ENCODE data around the gene DGKI. TPM values are rescaled to one million over a fixed set of nuclear protein-coding genes. Genes with fewer than 3 reads are reported as not detected.

Gene DGKI
- total RNA-seq, 1 donor from 2014 or later = 5.5 TPM

- Mint-ChIP-seq H3K4me1 (peaks cover 16% of the 10 kb centered on the region), H3K4me3 (no peak overlapping the region), H3K9me3 (peaks cover 9% of the 10 kb centered on the region), H3K36me3 (no peaks in the 10 kb centered on the region), H3K27ac (peak overlapping the region; percentile 46), H3K27me3 (ENCODE audit: insufficient read depth, low read depth) (no peaks in the 10 kb centered on the region)
- no peak overlapping the region for H3K4me3 ChIP-seq
- H3K36me3 ChIP-seq = no peaks in the 10 kb centered on the region
- H4K20me1 ChIP-seq (ENCODE audit: low read depth) = no peaks in the 10 kb centered on the region
- H2AFZ ChIP-seq (replicated peaks) = no peak overlapping the region
- H3K4me1 ChIP-seq = peaks cover 17% of the 10 kb centered on the region
- H3K4me2 ChIP-seq = peak overlapping the region; percentile 6
- no peaks in the 10 kb centered on the region for H3K79me2 ChIP-seq (ENCODE audit: low read depth)
- no peaks in the 10 kb centered on the region for H3K9me3 ChIP-seq (ENCODE audit: low read depth)
- DNase-seq (ENCODE audit: low spot score) = no peak
- TF ChIP-seq CTCF (IDR thresholded peaks at IDR 0.05) (no peak), EZH2phosphoT487 (IDR thresholded peaks at IDR 0.05) (no peak), EZH2 (IDR thresholded peaks at IDR 0.05) (no peak)
- H3K27ac ChIP-seq = no peak overlapping the region
- no peaks in the 10 kb centered on the region for H3K27me3 ChIP-seq
- no peak overlapping the region for H3K9ac ChIP-seq
- peaks cover 14% of the 10 kb centered on the region for H3F3A ChIP-seq (ENCODE audit: low read depth)
Observed at GRCh38 chr7:137434946-137435345, 411.8 kb downstream of the DGKI start.

- Mint-ChIP-seq H3K27me3 (ENCODE audit: insufficient read depth, low read depth) (no peaks in the 10 kb centered on the region), H3K4me3 (no peak overlapping the region), H3K4me1 (peaks cover 14% of the 10 kb centered on the region), H3K27ac (peak overlapping the region; percentile 34), H3K36me3 (no peaks in the 10 kb centered on the region), H3K9me3 (peaks cover 9% of the 10 kb centered on the region)
- Histone ChIP-seq H3K4me1 (peaks cover 15% of the 10 kb centered on the region), H3K27me3 (no peaks in the 10 kb centered on the region), H3K9ac (no peak overlapping the region), H3K36me3 (no peaks in the 10 kb centered on the region), H3K4me2 (peak overlapping the region; percentile 0), H3K79me2 (ENCODE audit: low read depth) (no peaks in the 10 kb centered on the region), H3F3A (ENCODE audit: low read depth) (peaks cover 14% of the 10 kb centered on the region), H3K9me3 (ENCODE audit: low read depth) (no peaks in the 10 kb centered on the region), H4K20me1 (ENCODE audit: low read depth) (no peaks in the 10 kb centered on the region), H2AFZ (replicated peaks) (no peak overlapping the region), H3K27ac (no peak overlapping the region), H3K4me3 (no peak overlapping the region)
- no peak for DNase-seq (ENCODE audit: low spot score)
- TF ChIP-seq EZH2phosphoT487 (IDR thresholded peaks at IDR 0.05) (peak; percentile 97), EZH2 (IDR thresholded peaks at IDR 0.05) (no peak)
Observed at GRCh38 chr7:137434530-137434929, 412.2 kb downstream of the DGKI start.

GRCh38 chr7:137423321-137423720, 423.5 kb downstream of the DGKI start:
- Mint-ChIP-seq H3K27ac (no peak overlapping the region), H3K27me3 (ENCODE audit: insufficient read depth, low read depth) (peaks cover 5% of the 10 kb centered on the region), H3K4me3 (no peak overlapping the region), H3K9me3 (peaks cover 36% of the 10 kb centered on the region), H3K4me1 (peaks cover 6% of the 10 kb centered on the region), H3K36me3 (peaks cover 10% of the 10 kb centered on the region)
- Histone ChIP-seq H3K4me2 (no peak overlapping the region), H3K27me3 (no peaks in the 10 kb centered on the region), H3K9ac (no peak overlapping the region), H3K9me3 (ENCODE audit: low read depth) (no peaks in the 10 kb centered on the region), H3K36me3 (no peaks in the 10 kb centered on the region), H3K79me2 (ENCODE audit: low read depth) (no peaks in the 10 kb centered on the region), H3F3A (ENCODE audit: low read depth) (no peaks in the 10 kb centered on the region), H2AFZ (replicated peaks) (no peak overlapping the region), H3K27ac (no peak overlapping the region), H3K4me3 (no peak overlapping the region), H3K4me1 (peaks cover 10% of the 10 kb centered on the region), H4K20me1 (ENCODE audit: low read depth) (no peaks in the 10 kb centered on the region)
- TF ChIP-seq CTCF (IDR thresholded peaks at IDR 0.05) = no peak
- no peak for TF ChIP-seq EZH2phosphoT487 (IDR thresholded peaks at IDR 0.05)
- DNase-seq (ENCODE audit: low spot score) = no peak

GRCh38 chr7:137421366-137421765, 425.4 kb downstream of the DGKI start:
- Mint-ChIP-seq H3K36me3 (peaks cover 12% of the 10 kb centered on the region), H3K27ac (no peak overlapping the region), H3K9me3 (peaks cover 30% of the 10 kb centered on the region), H3K4me1 (peaks cover 13% of the 10 kb centered on the region), H3K4me3 (no peak overlapping the region), H3K27me3 (ENCODE audit: insufficient read depth, low read depth) (peaks cover 5% of the 10 kb centered on the region)
- Histone ChIP-seq H3K79me2 (ENCODE audit: low read depth) (no peaks in the 10 kb centered on the region), H3K9ac (no peak overlapping the region), H3K4me2 (no peak overlapping the region), H3K4me3 (no peak overlapping the region), H3K36me3 (no peaks in the 10 kb centered on the region), H3F3A (ENCODE audit: low read depth) (no peaks in the 10 kb centered on the region), H3K9me3 (ENCODE audit: low read depth) (no peaks in the 10 kb centered on the region), H4K20me1 (ENCODE audit: low read depth) (no peaks in the 10 kb centered on the region), H2AFZ (replicated peaks) (no peak overlapping the region), H3K4me1 (peaks cover 15% of the 10 kb centered on the region), H3K27ac (no peak overlapping the region), H3K27me3 (no peaks in the 10 kb centered on the region)
- DNase-seq (ENCODE audit: low spot score) = no peak
- TF ChIP-seq EZH2phosphoT487 (IDR thresholded peaks at IDR 0.05) = no peak
- no peak for TF ChIP-seq EZH2 (IDR thresholded peaks at IDR 0.05)
- TF ChIP-seq CTCF (IDR thresholded peaks at IDR 0.05) = no peak

Data from neural progenitor cell (in vitro differentiated cells).